HepG2 (cell line): ENCODE data around the gene TNFRSF25. TPM values are rescaled to one million over a fixed set of nuclear protein-coding genes. Genes with fewer than 3 reads are reported as not detected.

Experiments used
- BCL6 ChIP-seq: IDR thresholded peaks from 2 replicates; pipeline ENCODE4 v1.6.1; 2016; ENCODE audit warnings: missing genetic modification reagents, missing compliant biosample characterization
- DPF2 ChIP-seq: sonication (generic); formaldehyde crosslinking; IDR thresholded peaks from 2 replicates; pipeline ENCODE4 v1.4.0; 2020; ENCODE audit warnings: mild to moderate bottlenecking, low read depth, missing genetic modification reagents, borderline replicate concordance
- FOXO4 ChIP-seq: sonication (generic); formaldehyde crosslinking; conservative IDR thresholded peaks from 2 replicates; pipeline ENCODE4 v1.8.1; 2023; ENCODE audit warnings: missing genetic modification reagents
- KDM2A ChIP-seq: sonication (generic); formaldehyde crosslinking; IDR thresholded peaks from 2 replicates; pipeline ENCODE4 v1.4.0; 2020; ENCODE audit warnings: low read depth, missing genetic modification reagents, borderline replicate concordance
- MAX ChIP-seq: IDR thresholded peaks from 2 replicates; pipeline ENCODE4 v1.6.1; 2012; ENCODE audit warnings: inconsistent platforms
- MIER2 ChIP-seq: IDR thresholded peaks from 2 replicates; pipeline ENCODE4 v1.6.1; 2016; ENCODE audit warnings: missing biosample characterization, missing genetic modification reagents
- SALL2 ChIP-seq: sonication (generic); formaldehyde crosslinking; IDR thresholded peaks from 2 replicates; pipeline ENCODE4 v1.8.1; 2023; ENCODE audit warnings: mild to moderate bottlenecking, missing genetic modification reagents, inconsistent platforms
- SMARCC2 ChIP-seq: fragments of 450-650 bp; IDR thresholded peaks from 2 replicates; pipeline ENCODE4 v1.6.1; 2017; ENCODE audit warnings: antibody characterized with exemption, mild to moderate bottlenecking
- SNAPC5 ChIP-seq: sonication (generic); formaldehyde crosslinking; IDR thresholded peaks from 2 replicates; pipeline ENCODE4 v1.8.1; 2023; ENCODE audit warnings: mild to moderate bottlenecking, missing genetic modification reagents, borderline replicate concordance
- SRSF1 ChIP-seq: fragments of 200-400 bp; formaldehyde crosslinking; optimal IDR thresholded peaks from 2 replicates; pipeline ENCODE3; 2017; ENCODE audit warnings: mild to moderate bottlenecking, low read depth, low read length, moderate library complexity
- STAG1 ChIP-seq: sonication (generic); formaldehyde crosslinking; IDR thresholded peaks from 2 replicates; pipeline ENCODE4 v1.4.0; 2020; ENCODE audit warnings: missing genetic modification reagents
- TBP ChIP-seq: sonication (generic); formaldehyde crosslinking; IDR thresholded peaks from 2 replicates; pipeline ENCODE4 v1.5.0; 2020; ENCODE audit warnings: missing genetic modification reagents
- TP53 ChIP-seq: sonication (generic); formaldehyde crosslinking; conservative IDR thresholded peaks from 2 replicates; pipeline ENCODE4 v1.4.0; 2020; ENCODE audit warnings: missing genetic modification reagents
- ZEB1 ChIP-seq: IDR thresholded peaks from 2 replicates; pipeline ENCODE4 v1.6.1; 2012; ENCODE audit warnings: mild to moderate bottlenecking, low read depth, inconsistent platforms; ENCODE audit not compliant: insufficient replicate concordance
- ZNF646 ChIP-seq: sonication (generic); formaldehyde crosslinking; IDR thresholded peaks from 2 replicates; pipeline ENCODE4 v1.9.0; 2021; ENCODE audit warnings: mild to moderate bottlenecking, missing genetic modification reagents
- polyA plus RNA-seq, 8 experiments: library from polyadenylated mRNA; depleted of rRNA in 3 of 8; stranded (reverse) in 7 of 8; unstranded in 1 of 8; fragments of >200 nt; fragmentation: Illumina TruSeq in 4 of 8; extraction: Trizol in 4 of 8; gene quantifications; 2 replicates each; pipeline versions ENCODE4 v1.2.1 to v1.2.3, GENCODE V29; 2011 to 2016; ENCODE audit warnings: low read depth in 4 of 8, missing spikeins in 1 of 8, mixed read lengths in 1 of 8; ENCODE audit not compliant: insufficient read depth in 1 of 8
- total RNA-seq, 5 experiments: library from RNA; depleted of rRNA; stranded (reverse); fragments of >200 nt; fragmentation: Illumina TruSeq; extraction: Trizol; gene quantifications; 2 replicates each; pipeline ENCODE4 v1.2.3, GENCODE V29; 2016; ENCODE audit warnings: low read depth in 1 of 5
- TF ChIP-seq, protein P1 (sequence below): sonication (generic); formaldehyde crosslinking; IDR thresholded peaks from 2 replicates; pipeline ENCODE4 v1.4.0; 2020; ENCODE audit warnings: missing genetic modification reagents

TNFRSF25 gene
- total and polyA plus RNA-seq, 2 of the 13 experiments (the other 11 are each of a cell fraction or from before 2014, with no cell fraction given) = 1.4 to 1.5 TPM

- TF ChIP-seq TP53 (CRISPR knock-in tag) = no peak
- TF ChIP-seq FOXO4 (CRISPR knock-in tag) = 0 out of 2 replicates have a peak, but pooled peaks have one; percentile 63
- no peak for TF ChIP-seq SNAPC5 (CRISPR knock-in tag)
- peak; percentile 51; the same call in 1 of the 2 replicates for TF ChIP-seq BCL6
- TF ChIP-seq KDM2A (CRISPR knock-in tag) = peak; percentile 54; the same call in 1 of the 2 replicates
- no peak for TF ChIP-seq MAX
- no peak for TF ChIP-seq SRSF1
- TF ChIP-seq SALL2 (CRISPR knock-in tag) = no peak
- no peak for TF ChIP-seq ZNF646 (CRISPR knock-in tag)
- TF ChIP-seq ZEB1 = peak; percentile 95
- TF ChIP-seq STAG1 (CRISPR knock-in tag) = peak; percentile 58
- TF ChIP-seq, protein P1, sequence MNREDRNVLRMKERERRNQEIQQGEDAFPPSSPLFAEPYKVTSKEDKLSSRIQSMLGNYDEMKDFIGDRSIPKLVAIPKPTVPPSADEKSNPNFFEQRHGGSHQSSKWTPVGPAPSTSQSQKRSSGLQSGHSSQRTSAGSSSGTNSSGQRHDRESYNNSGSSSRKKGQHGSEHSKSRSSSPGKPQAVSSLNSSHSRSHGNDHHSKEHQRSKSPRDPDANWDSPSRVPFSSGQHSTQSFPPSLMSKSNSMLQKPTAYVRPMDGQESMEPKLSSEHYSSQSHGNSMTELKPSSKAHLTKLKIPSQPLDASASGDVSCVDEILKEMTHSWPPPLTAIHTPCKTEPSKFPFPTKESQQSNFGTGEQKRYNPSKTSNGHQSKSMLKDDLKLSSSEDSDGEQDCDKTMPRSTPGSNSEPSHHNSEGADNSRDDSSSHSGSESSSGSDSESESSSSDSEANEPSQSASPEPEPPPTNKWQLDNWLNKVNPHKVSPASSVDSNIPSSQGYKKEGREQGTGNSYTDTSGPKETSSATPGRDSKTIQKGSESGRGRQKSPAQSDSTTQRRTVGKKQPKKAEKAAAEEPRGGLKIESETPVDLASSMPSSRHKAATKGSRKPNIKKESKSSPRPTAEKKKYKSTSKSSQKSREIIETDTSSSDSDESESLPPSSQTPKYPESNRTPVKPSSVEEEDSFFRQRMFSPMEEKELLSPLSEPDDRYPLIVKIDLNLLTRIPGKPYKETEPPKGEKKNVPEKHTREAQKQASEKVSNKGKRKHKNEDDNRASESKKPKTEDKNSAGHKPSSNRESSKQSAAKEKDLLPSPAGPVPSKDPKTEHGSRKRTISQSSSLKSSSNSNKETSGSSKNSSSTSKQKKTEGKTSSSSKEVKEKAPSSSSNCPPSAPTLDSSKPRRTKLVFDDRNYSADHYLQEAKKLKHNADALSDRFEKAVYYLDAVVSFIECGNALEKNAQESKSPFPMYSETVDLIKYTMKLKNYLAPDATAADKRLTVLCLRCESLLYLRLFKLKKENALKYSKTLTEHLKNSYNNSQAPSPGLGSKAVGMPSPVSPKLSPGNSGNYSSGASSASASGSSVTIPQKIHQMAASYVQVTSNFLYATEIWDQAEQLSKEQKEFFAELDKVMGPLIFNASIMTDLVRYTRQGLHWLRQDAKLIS (CRISPR knock-in tag) = no peak
- TF ChIP-seq SMARCC2 = no peak
- TF ChIP-seq DPF2 (CRISPR knock-in tag) = no peak
- no peak for TF ChIP-seq TBP (CRISPR knock-in tag)
- 0 out of 2 replicates have a peak, but pooled peaks have one; percentile 30 for TF ChIP-seq MIER2 (CRISPR knock-in tag)
These were observed 42.5 kb downstream of the TNFRSF25 start (continued) for GRCh38 chr1:6423321-6423999.
